Measurements from ENCODE around the gene MRPS15. TPM values are rescaled to one million over a fixed set of nuclear protein-coding genes. Genes with fewer than 3 reads are reported as not detected.
"Not testable (repeated sequence)": the region's sequence is repeated elsewhere in the genome, so short reads cannot be mapped to it uniquely, and the experiment has no call there.

MRPS15 gene
- total RNA-seq, 1 donor from 2014 or later = 78.8 TPM

DNA sequence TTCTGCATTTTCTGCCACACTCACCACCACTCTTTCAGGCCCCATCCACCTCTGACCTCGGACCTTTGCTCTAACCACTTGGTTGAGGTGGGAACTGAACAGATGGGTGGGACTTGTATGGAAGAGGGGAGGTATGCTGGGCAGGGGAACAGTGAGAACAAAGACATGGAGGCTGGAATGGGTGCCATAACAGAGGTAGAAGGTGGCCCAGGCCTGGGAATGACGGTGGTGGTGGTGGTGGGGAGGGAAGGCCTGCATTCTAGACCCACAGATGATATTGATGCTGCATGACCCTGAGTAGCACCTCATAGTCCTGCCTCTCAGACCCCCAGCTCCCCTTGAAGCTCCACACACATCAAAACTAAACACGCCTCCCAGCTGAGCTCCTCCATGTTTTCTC lies 23.7 kb upstream of the MRPS15 start:
- H3K4me1 Mint-ChIP-seq (ENCODE audit: unreplicated experiment) = peaks cover 3% of the 10 kb centered on the region
- H3K27ac Mint-ChIP-seq (ENCODE audit: unreplicated experiment) = no peak overlapping the region
- no peak for TF ChIP-seq CTCF (IDR thresholded peaks at IDR 0.05; ENCODE audit: unreplicated experiment)
- no peak overlapping the region for H3K4me3 Mint-ChIP-seq (ENCODE audit: unreplicated experiment)
- H3K36me3 Mint-ChIP-seq (ENCODE audit: low read depth, unreplicated experiment) = no peaks in the 10 kb centered on the region
- H3K9me3 Mint-ChIP-seq (ENCODE audit: unreplicated experiment) = no peaks in the 10 kb centered on the region
- no peak for DNase-seq (ENCODE audit: low spot score)
- no peaks in the 10 kb centered on the region for H3K27me3 Mint-ChIP-seq (ENCODE audit: unreplicated experiment)

DNA sequence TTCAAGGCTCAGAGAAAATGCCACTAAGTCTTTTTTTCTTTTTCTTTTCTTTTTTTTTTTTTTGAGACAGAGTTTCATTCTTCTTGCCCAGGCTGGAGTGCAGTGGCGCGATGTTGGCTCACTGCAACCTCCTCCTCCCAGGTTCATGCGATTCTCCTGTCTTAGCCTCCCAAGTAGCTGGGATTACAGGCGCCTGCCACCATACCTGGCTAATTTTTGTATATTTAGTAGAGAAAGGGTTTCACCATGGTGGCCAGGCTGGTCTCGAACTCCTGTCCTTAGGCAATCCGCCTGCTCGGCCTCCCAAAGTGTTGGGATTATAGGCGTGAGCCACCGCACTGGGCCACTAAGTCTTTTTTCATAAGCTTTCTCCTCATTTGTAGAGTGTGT lies 23.1 kb upstream of the MRPS15 start:
- H3K4me3 Mint-ChIP-seq (ENCODE audit: unreplicated experiment); H3K4me1 Mint-ChIP-seq (ENCODE audit: unreplicated experiment); H3K27me3 Mint-ChIP-seq (ENCODE audit: unreplicated experiment); H3K9me3 Mint-ChIP-seq (ENCODE audit: unreplicated experiment); DNase-seq (ENCODE audit: low spot score); H3K36me3 Mint-ChIP-seq (ENCODE audit: low read depth, unreplicated experiment); H3K27ac Mint-ChIP-seq (ENCODE audit: unreplicated experiment): not testable (repeated sequence)

DNA sequence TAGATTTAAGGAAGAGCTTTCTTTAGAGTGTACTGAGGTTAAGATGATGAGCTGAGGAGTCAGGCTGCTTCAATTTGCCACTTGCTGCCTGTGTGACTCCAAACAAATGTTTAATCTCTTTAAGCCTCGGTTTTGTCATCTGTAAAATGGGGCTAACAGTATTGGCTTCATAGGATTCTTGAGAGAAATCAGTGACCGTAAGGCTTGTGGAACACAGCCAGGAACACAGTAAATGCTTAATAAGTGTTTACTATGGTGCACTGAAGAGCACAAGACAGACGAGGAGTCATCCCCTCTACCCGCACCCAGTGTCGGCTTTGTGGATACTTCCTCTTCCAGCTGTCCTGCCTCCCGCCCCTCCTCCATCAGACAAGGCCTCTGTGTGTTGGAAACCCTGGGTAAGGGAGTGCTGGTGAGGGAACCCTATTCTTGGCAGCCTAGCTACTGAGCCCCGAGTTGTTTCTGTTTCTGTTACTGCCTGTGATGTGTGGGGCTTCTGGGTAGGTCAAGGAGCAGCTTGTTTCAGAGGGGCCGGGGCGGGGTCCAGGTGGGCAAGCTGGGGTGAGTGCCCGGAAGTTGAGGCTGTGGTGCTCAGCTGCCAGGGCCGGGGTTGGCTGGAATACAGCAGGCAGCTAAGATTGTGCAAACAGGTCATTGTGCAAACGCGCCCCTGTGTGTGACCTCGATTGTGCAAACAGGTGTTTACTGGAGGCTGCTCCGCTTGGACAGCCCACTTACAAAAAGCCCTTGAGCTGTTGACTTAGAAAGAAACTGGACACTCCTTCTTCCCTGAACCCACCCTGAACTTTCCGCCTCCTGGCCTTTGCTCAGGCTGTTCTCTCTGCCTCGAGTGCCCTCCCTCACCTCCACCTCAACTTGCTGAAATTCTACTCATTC lies 22.5 kb upstream of the MRPS15 start:
- Mint-ChIP-seq H3K4me1 (ENCODE audit: unreplicated experiment) (peaks cover 9% of the 10 kb centered on the region), H3K4me3 (ENCODE audit: unreplicated experiment) (no peak overlapping the region), H3K9me3 (ENCODE audit: unreplicated experiment) (no peaks in the 10 kb centered on the region), H3K27me3 (ENCODE audit: unreplicated experiment) (peaks cover under 1% of the 10 kb centered on the region), H3K27ac (ENCODE audit: unreplicated experiment) (no peak overlapping the region), H3K36me3 (ENCODE audit: low read depth, unreplicated experiment) (no peaks in the 10 kb centered on the region)
- no peak for DNase-seq (ENCODE audit: low spot score)
- TF ChIP-seq CTCF (IDR thresholded peaks at IDR 0.05; ENCODE audit: unreplicated experiment) = no peak

DNA sequence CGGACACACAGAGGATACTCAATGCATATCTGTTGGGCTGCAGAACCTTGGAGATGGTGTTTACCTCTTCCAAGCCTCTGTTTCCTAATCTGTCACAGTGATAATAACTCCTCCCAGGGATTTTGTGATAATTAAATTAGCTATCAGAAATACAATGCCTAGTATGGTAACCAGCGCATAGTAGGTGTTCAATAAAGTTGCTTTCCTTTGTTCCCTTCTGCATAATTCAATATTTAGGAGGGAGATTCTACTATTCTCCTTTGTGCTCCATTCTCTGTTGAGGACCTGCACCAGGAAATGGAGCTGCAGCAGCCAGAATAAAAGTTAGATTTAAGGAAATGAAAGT lies 21.9 kb upstream of the MRPS15 start:
- no peak for TF ChIP-seq CTCF (IDR thresholded peaks at IDR 0.05; ENCODE audit: unreplicated experiment)
- no peak overlapping the region for H3K27ac Mint-ChIP-seq (ENCODE audit: unreplicated experiment)

GRCh38 chr1:36484099-36484498 lies 19.9 kb upstream of the MRPS15 start:
- no peaks in the 10 kb centered on the region for H3K36me3 Mint-ChIP-seq (ENCODE audit: low read depth, unreplicated experiment)
- peak overlapping the region; percentile 36 for H3K27ac Mint-ChIP-seq (ENCODE audit: unreplicated experiment)
- peaks cover 10% of the 10 kb centered on the region for H3K4me1 Mint-ChIP-seq (ENCODE audit: unreplicated experiment)
- no peaks in the 10 kb centered on the region for H3K9me3 Mint-ChIP-seq (ENCODE audit: unreplicated experiment)
- H3K4me3 Mint-ChIP-seq (ENCODE audit: unreplicated experiment) = no peak overlapping the region
- H3K27me3 Mint-ChIP-seq (ENCODE audit: unreplicated experiment) = peaks cover 6% of the 10 kb centered on the region
- no peak for DNase-seq (ENCODE audit: low spot score)
- no peak for TF ChIP-seq CTCF (IDR thresholded peaks at IDR 0.05; ENCODE audit: unreplicated experiment)

More for the DNA sequence above, 21.9 kb upstream of the MRPS15 start:
- no peaks in the 10 kb centered on the region for H3K36me3 Mint-ChIP-seq (ENCODE audit: low read depth, unreplicated experiment)
- H3K4me3 Mint-ChIP-seq (ENCODE audit: unreplicated experiment) = no peak overlapping the region
- H3K4me1 Mint-ChIP-seq (ENCODE audit: unreplicated experiment) = peaks cover 10% of the 10 kb centered on the region
- no peak for DNase-seq (ENCODE audit: low spot score)
- peaks cover 5% of the 10 kb centered on the region for H3K27me3 Mint-ChIP-seq (ENCODE audit: unreplicated experiment)
- H3K9me3 Mint-ChIP-seq (ENCODE audit: unreplicated experiment) = no peaks in the 10 kb centered on the region
